ENCODE results near the gene CLBA1. TPM values are rescaled to one million over a fixed set of nuclear protein-coding genes. Genes with fewer than 3 reads are reported as not detected.

Gene CLBA1
- total and polyA plus RNA-seq, 2 donors (not counting 1 experiment from before 2014, with no cell fraction given), result 0.63 to 5.5 TPM

- Histone ChIP-seq H3K4me1 (ENCODE audit: control insufficient read depth in 2 of 2, insufficient read depth in 2 of 2, low read length in 2 of 2) (peaks cover 6 to 17% of the 10 kb centered on the region in 2 donors), H3K4me3 (ENCODE audit: control extremely low read depth in 1 of 5, extremely low read depth in 1 of 5, insufficient read depth in 1 of 5, low read depth in 2 of 5, low read length in 4 of 5) (no peak overlapping the region), H4K20me1 (ENCODE audit: control insufficient read depth, insufficient read depth, low read length, poor library complexity, severe bottlenecking) (no peaks in the 10 kb centered on the region), H3K27me3 (replicated peaks in 1 of 4; ENCODE audit: control extremely low read depth in 1 of 4, control insufficient read depth in 3 of 4, insufficient read depth in 4 of 4, low read length in 3 of 4) (no peaks in the 10 kb centered on the region), H3K79me2 (ENCODE audit: control insufficient read depth, insufficient read depth, low read length) (no peaks in the 10 kb centered on the region), H3K9me3 (ENCODE audit: control extremely low read depth in 1 of 3, control insufficient read depth in 2 of 3, insufficient read depth in 1 of 3, low read length in 2 of 3) (no peaks in the 10 kb centered on the region), H3K4me2 (replicated peaks; ENCODE audit: low read depth, low read length, poor library complexity, severe bottlenecking) (no peak overlapping the region), H3K9ac (ENCODE audit: low read length) (no peak overlapping the region), H2AFZ (ENCODE audit: insufficient read depth, low read depth, low read length, poor library complexity, severe bottlenecking) (no peak overlapping the region), H3K36me3 (replicated peaks in 1 of 2; ENCODE audit: control extremely low read depth in 1 of 2, control insufficient read depth in 1 of 2, extremely low read depth in 1 of 2, insufficient read depth in 2 of 2, low read length in 1 of 2) (no peaks in the 10 kb centered on the region), H3K27ac (ENCODE audit: low read length in 2 of 2) (no peak overlapping the region)
- no peak overlapping the region for H3K4me3 Mint-ChIP-seq
- no peak for DNase-seq
- no peaks in the 10 kb centered on the region for H3K27me3 Mint-ChIP-seq
- H3K27ac Mint-ChIP-seq, result no peak overlapping the region
- TF ChIP-seq EZH2 (IDR thresholded peaks at IDR 0.05; ENCODE audit: borderline replicate concordance, insufficient read depth, low read depth, low read length, poor library complexity, severe bottlenecking), result no peak
- TF ChIP-seq, protein P1, sequence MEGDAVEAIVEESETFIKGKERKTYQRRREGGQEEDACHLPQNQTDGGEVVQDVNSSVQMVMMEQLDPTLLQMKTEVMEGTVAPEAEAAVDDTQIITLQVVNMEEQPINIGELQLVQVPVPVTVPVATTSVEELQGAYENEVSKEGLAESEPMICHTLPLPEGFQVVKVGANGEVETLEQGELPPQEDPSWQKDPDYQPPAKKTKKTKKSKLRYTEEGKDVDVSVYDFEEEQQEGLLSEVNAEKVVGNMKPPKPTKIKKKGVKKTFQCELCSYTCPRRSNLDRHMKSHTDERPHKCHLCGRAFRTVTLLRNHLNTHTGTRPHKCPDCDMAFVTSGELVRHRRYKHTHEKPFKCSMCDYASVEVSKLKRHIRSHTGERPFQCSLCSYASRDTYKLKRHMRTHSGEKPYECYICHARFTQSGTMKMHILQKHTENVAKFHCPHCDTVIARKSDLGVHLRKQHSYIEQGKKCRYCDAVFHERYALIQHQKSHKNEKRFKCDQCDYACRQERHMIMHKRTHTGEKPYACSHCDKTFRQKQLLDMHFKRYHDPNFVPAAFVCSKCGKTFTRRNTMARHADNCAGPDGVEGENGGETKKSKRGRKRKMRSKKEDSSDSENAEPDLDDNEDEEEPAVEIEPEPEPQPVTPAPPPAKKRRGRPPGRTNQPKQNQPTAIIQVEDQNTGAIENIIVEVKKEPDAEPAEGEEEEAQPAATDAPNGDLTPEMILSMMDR (IDR thresholded peaks at IDR 0.05), result no peak
- intact Hi-C loops (cut with micrococcal nuclease), result no loop called here
- H3K4me1 Mint-ChIP-seq, result peaks cover 30% of the 10 kb centered on the region
- no peak for ATAC-seq (ENCODE audit: low read depth)
- no peaks in the 10 kb centered on the region for H3K9me3 Mint-ChIP-seq (ENCODE audit: insufficient read depth)
- POLR2A ChIA-PET, result no interaction called here
- CTCF ChIA-PET, result interaction anchor here (1.1 to 4.6 kb wide), 2 partner anchors 17 to 34 kb away, joined by 3 to 20 read pairs; no protein-coding TSS in a partner anchor
- WGBS (ENCODE audit: insufficient coverage), result 96% methylated on average over 8 of the region's 12 CpGs
Measured at GRCh38 chr14:105028251-105028927, 42.8 kb downstream of the CLBA1 start.

- Histone ChIP-seq H3K9me3 (ENCODE audit: control extremely low read depth in 1 of 3, control insufficient read depth in 2 of 3, insufficient read depth in 1 of 3, low read length in 2 of 3) (no peaks in the 10 kb centered on the region), H3K27ac (ENCODE audit: low read length in 2 of 2) (no peak overlapping the region), H4K20me1 (ENCODE audit: control insufficient read depth, insufficient read depth, low read length, poor library complexity, severe bottlenecking) (no peaks in the 10 kb centered on the region), H3K79me2 (ENCODE audit: control insufficient read depth, insufficient read depth, low read length) (no peaks in the 10 kb centered on the region), H3K27me3 (replicated peaks in 1 of 4; ENCODE audit: control extremely low read depth in 1 of 4, control insufficient read depth in 3 of 4, insufficient read depth in 4 of 4, low read length in 3 of 4) (no peaks in the 10 kb centered on the region), H3K9ac (ENCODE audit: low read length) (no peak overlapping the region), H3K4me3 (ENCODE audit: control extremely low read depth in 1 of 5, extremely low read depth in 1 of 5, insufficient read depth in 1 of 5, low read depth in 2 of 5, low read length in 4 of 5) (no peak overlapping the region), H3K36me3 (replicated peaks in 1 of 2; ENCODE audit: control extremely low read depth in 1 of 2, control insufficient read depth in 1 of 2, extremely low read depth in 1 of 2, insufficient read depth in 2 of 2, low read length in 1 of 2) (no peaks in the 10 kb centered on the region), H3K4me1 (ENCODE audit: control insufficient read depth in 2 of 2, insufficient read depth in 2 of 2, low read length in 2 of 2) (peaks cover 6 to 17% of the 10 kb centered on the region in 2 donors), H3K4me2 (replicated peaks; ENCODE audit: low read depth, low read length, poor library complexity, severe bottlenecking) (no peak overlapping the region), H2AFZ (ENCODE audit: insufficient read depth, low read depth, low read length, poor library complexity, severe bottlenecking) (no peak overlapping the region)
- no peak overlapping the region for H3K4me3 Mint-ChIP-seq
- no peak for ATAC-seq (ENCODE audit: low read depth)
- H3K27ac Mint-ChIP-seq, result no peak overlapping the region
- intact Hi-C loops (cut with micrococcal nuclease), result no loop called here
- WGBS (ENCODE audit: insufficient coverage), result 90% methylated on average over 7 of the region's 7 CpGs
- ChIA-PET POLR2A (interaction anchor here (0.6 kb wide), 2 partner anchors 13 to 17 kb away, joined by 3 to 5 read pairs; no protein-coding TSS in a partner anchor), CTCF (interaction anchor here (1.0 to 1.1 kb wide), 2 partner anchors 16 to 33 kb away, joined by 3 to 4 read pairs; no protein-coding TSS in a partner anchor)
- H3K9me3 Mint-ChIP-seq (ENCODE audit: insufficient read depth), result no peaks in the 10 kb centered on the region
- no peak for TF ChIP-seq EZH2 (IDR thresholded peaks at IDR 0.05; ENCODE audit: borderline replicate concordance, insufficient read depth, low read depth, low read length, poor library complexity, severe bottlenecking)
- TF ChIP-seq, protein P1 (IDR thresholded peaks at IDR 0.05), result no peak
- H3K27me3 Mint-ChIP-seq, result no peaks in the 10 kb centered on the region
- no peak for DNase-seq
- H3K4me1 Mint-ChIP-seq, result peaks cover 29% of the 10 kb centered on the region
Measured at GRCh38 chr14:105029402-105029801, 43.8 kb downstream of the CLBA1 start.

All from B cell (primary cell).